GM10847 (cell line): Measurements from ENCODE around the gene TLDC2.

ENCODE experiments used
- POLR2A ChIP-seq: IDR thresholded peaks from 2 replicates; pipeline ENCODE4 v1.6.1; 2011; ENCODE audit not compliant: insufficient read length; ENCODE audit errors: extremely low read depth

Gene TLDC2

GRCh38 chr20:36860811-36861624, 14.9 kb upstream of the TLDC2 start:
- TF ChIP-seq POLR2A: no peak

GRCh38 chr20:36861625-36861874, 14.4 kb upstream of the TLDC2 start:
- no peak for TF ChIP-seq POLR2A

GRCh38 chr20:36861875-36862801, 13.8 kb upstream of the TLDC2 start:
- no peak for TF ChIP-seq POLR2A

- no peak for TF ChIP-seq POLR2A
Observed at GRCh38 chr20:36862857-36863668, 12.9 kb upstream of the TLDC2 start.

- TF ChIP-seq POLR2A: no peak
Observed at GRCh38 chr20:36865076-36865860, 10.7 kb upstream of the TLDC2 start.

- TF ChIP-seq POLR2A: no peak
Observed at GRCh38 chr20:36865861-36866149, 10.1 kb upstream of the TLDC2 start.

- TF ChIP-seq POLR2A: no peak
Observed at GRCh38 chr20:36866164-36866563, 9.8 kb upstream of the TLDC2 start.

GRCh38 chr20:36866681-36867495, 9.1 kb upstream of the TLDC2 start:
- no peak for TF ChIP-seq POLR2A

GRCh38 chr20:36871640-36872570, 4.0 kb upstream of the TLDC2 start:
- no peak for TF ChIP-seq POLR2A

- no peak for TF ChIP-seq POLR2A
Observed at GRCh38 chr20:36872852-36873251, 3.1 kb upstream of the TLDC2 start.

GRCh38 chr20:36873498-36874189, 2.3 kb upstream of the TLDC2 start:
- TF ChIP-seq POLR2A: no peak

- TF ChIP-seq POLR2A: no peak
Observed at GRCh38 chr20:36876473-36876833, 515 bp downstream of the TLDC2 start.

GRCh38 chr20:36878941-36879340, 3.0 kb downstream of the TLDC2 start:
- TF ChIP-seq POLR2A: no peak
